Measurements from ENCODE around the gene GAD1.

DNA sequence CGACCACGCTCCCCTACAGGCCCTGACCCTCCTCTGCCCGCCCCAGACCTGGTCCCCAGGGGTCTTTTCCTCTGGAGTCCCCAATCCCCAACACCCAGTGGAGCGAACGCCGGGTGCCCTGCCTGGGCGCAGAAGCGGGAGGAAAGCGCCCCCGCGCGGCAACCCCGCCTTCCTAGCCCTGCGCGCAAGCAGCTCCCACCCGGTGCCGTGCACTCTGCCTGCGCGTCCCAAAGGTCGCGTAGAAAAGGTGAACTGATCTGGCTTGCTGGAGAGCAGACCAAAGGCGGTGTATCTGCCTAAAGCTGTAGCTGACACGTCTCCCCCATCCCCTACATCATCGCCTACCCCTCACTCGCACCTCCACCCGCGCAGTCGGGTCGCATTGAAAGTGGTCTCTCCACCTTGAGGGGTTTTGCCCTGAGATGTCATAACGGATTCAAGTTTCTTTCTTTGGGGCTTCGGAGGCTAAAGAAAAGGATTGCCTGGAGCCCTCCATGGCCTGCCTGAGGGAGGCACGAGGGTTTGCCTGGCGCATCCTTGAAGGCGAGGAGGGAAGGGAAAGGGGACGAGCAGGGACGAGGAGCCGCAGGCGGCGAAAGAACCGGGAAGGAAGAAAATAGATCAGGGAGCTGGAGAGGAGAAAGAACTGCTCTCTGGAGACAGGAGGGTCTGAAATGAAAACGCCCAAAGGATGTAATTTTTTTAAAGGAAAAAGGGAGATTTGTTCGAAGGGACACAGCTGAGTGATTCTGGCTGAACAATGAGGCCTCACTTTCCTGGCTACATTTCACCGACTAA is 5.8 kb downstream of the GAD1 start:
- no peak for TF ChIP-seq EZH2 (IDR thresholded peaks at IDR 0.05)
- no peak for TF ChIP-seq POLR2AphosphoS5 (IDR thresholded peaks at IDR 0.05; ENCODE audit: borderline replicate concordance, low read depth, low read length)
